Pons (tissue), 1 donor: ENCODE measurements around the gene ZAP70.

Experiments
- DNase-seq: peaks from one replicate; pipeline ENCODE4 v3.0.0-alpha.2; 2016; ENCODE audit warnings: low spot score

The ZAP70 gene

GRCh38 chr2:97788986-97789644 is 75.7 kb downstream of the ZAP70 start:
- DNase-seq, result peak; percentile 3
